Glomerular endothelial cell (primary cell): Measurements from ENCODE around the gene PILRA. TPM values are rescaled to one million over a fixed set of nuclear protein-coding genes. Genes with fewer than 3 reads are reported as not detected.
A peak's percentile ranks its signal among the peaks of the same experiment; 100 is the strongest.

ENCODE experiments used
- DNase-seq: peaks from one replicate; pipeline ENCODE4 v3.0.0-alpha.2; 2011; ENCODE audit warnings: low read depth, low spot score; ENCODE audit errors: extremely low read depth
- total RNA-seq: library from RNA; depleted of rRNA; stranded (reverse); fragments of >200 nt; gene quantifications from 2 replicates; pipeline ENCODE4 v1.2.3, GENCODE V29; 2015

Gene PILRA
- total RNA-seq, 1 donor from 2014 or later: 2.5 TPM

- DNase-seq: no peak
Observed at GRCh38 chr7:100406767-100407166, 33.5 kb downstream of the PILRA start.

DNA sequence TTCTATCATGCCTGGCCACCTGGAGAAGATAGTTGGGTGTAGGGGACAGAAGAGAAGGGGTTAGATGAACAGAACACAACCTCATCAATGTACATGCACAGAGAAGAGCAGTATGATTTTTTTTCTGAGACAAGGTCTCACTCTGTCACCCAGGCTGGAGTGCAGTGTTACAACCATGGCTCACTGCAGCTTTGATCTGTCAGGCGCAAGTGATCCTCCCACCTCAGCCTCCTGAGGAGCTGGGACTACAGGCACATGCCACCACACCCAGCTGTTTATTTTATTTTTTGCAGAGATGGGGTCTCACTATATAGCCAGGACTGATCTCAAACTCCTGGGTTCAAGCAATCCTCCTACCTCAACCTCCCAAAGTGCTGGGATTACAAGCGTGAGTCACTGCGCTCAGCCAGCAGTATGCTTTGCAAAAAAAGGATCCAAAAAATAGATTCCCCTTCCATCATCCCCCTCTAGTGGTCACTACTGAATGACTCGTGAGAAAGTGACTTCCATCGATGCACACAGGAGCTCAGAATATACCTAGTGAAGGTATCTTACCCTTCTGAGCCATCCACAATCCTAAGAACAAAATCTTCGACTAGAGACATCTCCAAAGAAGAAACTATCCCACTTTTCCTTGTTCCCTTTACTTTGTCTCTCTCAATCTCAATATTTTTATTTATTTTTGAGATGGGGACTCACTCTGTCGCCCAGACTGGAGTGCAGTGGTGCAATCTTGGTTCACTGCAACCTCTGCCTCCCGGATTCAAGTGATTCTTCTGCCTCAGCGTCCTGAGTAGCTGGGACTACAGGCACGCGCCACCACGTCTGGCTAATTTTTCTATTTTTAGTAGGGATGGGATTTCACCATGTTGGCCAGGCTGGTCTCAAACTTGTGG is 34.2 kb downstream of the PILRA start:
- DNase-seq: peak; percentile 22

DNA sequence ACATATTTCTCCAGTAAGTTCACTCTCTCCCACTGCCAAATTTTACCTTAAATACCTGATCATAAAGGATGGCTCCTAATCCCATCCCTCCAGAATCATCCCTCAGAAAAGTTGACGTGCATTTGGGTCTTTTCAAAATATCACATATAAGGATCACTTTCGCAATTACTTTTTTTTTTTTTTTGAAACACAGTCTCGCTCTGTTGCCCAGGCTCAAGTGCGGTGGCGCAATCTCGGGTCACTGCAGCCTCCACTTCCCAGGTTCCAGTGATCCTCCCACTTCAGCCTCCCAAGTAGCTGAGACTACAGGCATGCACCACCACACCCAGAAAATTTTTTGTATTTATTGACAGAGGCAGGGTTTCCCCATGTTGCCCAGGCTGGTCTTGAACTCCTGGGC is 37.8 kb downstream of the PILRA start:
- DNase-seq: no peak

DNA sequence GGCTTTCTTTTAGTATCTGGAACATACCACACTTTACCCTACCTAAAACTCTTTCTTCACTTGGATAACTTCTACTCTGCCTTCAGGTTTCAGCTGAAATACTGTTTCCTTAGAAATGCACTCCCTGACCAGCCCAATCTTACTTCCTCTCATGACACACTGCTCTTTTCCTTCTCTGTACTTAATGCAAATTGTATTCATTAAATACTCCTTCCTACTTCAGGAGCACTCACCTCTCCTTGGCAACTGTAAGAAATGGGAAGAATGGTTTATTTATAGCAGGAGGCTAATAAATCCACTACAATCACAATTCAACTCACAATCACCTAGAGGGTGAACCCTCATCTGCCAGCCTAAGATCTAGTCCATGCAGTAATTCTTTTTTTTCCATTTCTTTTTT is 40.1 kb downstream of the PILRA start:
- DNase-seq: no peak

DNA sequence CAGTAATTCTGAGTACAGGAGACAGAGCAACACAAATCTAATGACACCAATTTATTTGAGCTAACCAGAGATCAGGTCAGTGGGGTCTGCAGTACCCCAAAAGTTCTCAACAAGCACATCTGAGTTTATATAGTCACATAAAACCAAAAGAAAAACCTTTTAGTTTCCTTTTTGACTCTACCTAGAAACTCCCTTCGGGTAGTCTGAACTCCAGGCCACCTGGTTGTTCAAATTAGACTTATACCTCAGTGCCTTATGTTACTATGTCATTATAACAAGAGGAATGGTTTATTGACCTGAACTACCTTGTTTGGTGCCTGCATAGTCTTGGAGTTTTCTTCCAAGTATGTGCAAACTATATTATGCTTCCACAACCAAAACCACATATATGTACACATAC is 40.6 kb downstream of the PILRA start:
- DNase-seq: no peak

GRCh38 chr7:100415448-100415847 is 42.2 kb downstream of the PILRA start:
- no peak for DNase-seq

DNA sequence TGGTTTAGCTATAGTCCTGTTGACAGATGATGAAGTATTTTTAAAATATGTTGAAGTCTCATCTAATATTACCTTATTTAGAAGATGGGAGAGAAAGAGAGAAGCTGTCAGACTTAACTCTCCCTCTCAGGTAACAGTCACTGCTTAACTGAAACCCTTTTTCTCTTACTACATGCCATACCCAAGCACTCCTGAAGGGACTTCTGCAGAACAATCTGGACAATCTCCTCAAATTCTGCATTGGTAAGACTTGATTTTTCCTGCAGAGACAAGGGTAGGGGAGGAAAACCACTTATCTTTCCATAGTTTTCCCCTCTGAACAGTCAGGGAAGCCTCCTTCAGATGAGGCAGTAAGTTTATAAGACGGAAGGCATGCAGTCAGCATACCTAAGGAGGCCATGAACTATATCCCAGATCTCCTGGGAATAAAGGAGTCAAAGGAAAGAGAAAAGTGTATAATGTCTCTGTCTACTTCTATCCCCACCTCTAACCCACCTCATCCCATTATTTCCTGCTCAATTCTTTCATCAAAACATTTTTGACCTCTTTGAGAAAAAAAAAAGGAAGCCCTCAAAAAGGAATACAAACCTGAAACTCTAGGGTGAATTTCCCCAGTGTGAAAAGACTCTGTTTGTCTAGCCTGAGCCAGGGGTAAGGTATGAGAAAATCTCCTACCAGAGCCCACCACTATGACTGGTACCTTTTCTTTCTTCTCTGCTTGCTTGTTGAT is 45.8 kb downstream of the PILRA start:
- DNase-seq: no peak

DNA sequence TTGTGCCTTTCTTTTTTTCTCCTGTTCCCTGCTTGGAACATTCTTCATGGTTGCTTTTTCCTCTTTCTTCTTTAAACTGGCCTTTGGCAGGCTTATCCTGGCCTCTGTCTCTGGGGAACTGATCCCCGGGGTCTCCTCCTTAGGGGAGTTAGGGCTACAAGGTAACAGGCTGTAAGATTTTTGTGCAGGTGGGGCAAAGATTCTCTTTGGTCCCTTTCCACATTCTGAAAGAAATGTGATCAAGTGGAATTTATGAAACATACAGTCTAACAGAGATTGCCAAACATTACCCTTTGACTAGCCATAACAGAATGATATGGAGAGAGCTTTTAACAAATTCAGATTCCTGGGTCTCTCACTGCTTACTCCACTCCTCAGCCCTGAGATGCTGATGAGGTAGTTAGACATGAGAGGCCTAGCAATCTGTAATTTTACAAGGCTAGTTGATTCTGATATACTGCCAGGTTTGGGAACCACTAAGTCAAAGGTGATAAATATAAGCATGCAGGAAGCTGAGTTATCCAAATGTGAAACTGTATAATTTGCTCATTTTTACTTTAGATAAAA is 46.5 kb downstream of the PILRA start:
- DNase-seq: no peak

GRCh38 chr7:100423315-100423714 is 50.0 kb downstream of the PILRA start:
- no peak for DNase-seq

DNA sequence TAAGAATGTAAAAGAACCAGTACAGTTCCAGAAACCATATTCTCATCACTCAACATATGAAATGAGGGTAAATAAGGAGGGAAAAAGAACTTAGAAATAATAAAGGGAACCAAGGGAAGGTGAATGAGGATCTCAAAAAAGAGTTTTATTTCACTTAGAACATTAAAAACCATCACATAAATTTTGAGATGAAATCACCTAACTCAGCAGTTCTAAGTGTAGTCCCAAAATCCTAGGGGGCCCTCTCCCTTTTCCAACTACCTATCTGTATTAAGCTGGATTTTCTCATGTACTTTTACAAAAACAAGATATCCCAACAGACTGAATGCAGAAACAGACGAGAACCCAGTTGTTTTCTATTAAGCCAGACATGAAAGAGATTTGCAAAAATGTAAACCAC is 52.1 kb downstream of the PILRA start:
- DNase-seq: no peak

DNA sequence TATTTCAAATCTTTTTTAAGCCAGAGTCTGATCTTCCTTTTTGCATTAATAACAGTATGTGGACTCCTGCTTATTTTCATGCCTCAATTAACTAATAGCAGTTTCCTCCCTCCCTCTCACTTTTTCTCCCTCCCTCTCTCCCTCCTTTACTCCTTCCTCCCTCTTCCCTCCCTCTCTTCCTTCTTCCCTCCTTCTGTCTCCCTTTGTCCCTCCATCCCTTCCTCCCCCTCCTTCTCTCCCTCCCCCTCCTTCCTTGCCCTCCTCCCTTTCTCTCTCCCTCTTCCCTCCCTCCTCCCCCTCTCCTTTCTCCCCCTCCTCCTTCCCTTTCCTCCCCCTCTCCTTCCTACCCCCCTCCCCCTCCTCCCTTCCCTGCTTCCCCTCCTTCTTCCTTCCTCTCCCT is 53.2 kb downstream of the PILRA start:
- no peak for DNase-seq

GRCh38 chr7:100427762-100428198 is 54.5 kb downstream of the PILRA start:
- no peak for DNase-seq

DNA sequence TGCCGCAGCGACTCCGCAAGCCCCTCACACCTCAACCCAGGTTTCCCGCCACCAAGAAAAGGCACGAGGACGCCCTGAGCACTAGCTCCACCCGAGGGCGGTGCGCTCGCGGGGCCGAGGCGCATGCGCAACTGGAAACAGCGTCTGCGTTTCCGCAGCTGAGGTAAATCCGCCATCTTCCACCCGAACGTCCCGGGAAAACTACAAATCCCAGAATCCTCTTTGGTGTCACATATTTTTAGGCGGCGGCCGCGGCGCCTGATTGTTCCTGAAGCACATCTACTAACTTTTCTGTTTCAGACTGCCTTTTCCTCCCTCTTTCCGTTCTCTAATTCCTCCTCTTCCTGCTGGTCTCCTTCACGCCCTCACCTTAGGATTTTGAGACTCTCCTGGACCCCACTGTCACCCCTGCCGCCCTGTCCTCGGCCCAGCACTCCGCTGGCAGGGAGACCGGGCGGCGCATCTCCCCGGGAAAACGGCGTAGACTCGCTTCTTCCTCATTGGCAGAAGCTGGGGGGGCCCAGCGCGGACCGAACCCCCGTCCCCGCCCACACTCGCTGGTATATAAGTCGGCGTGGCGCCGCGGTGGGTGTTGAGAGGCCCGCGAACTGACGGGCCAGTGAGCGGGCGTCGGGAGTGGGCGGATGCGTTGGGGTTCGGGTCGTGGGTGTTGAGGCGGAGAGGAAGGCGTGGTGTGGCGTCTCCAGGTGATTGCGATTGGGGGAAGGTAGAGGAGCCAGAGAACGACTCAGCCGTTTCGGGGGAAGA is 55.1 kb downstream of the PILRA start, which contains the start of gene ZCWPW1:
Gene ZCWPW1, minus strand, starts transcription at position 505 of the 768 bp plus-strand sequence. CDS start 8,054 bp downstream, outside the sequence.
- DNase-seq: peak; percentile 87

DNA sequence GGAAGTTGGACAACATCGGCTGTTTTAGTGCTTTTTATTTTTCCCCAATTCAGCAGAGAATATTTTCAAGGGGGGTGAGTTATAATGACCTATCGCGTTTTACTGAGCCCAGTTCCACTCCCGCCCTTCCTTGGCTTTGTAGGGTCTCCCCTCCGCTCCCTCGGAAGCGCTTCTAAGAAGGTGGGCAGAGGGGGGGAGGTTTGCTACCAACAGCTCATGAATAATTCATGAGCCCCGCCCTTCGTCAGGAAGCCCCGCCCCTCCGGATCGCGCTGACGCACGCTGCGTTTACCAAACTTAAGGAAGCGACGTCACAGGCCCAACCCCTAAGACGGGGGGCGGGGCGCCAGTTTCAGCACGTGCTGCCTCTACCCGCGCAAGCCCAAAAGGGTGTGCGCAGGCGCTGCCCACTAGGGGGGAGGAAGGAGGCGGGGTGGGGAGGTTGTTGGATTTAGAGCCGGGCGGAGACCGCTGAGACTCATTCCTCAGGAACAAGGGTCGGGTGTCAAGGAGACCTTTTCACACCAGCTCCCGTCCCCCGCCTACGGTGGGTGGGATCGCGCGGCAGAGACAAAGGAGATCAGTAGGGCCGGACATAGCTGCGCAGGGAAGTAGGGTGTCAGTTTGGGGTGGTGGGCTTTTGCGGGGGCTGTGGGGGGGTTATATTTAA is 55.8 kb downstream of the PILRA start:
- peak; percentile 97 for DNase-seq

- DNase-seq: peak; percentile 55
Observed at GRCh38 chr7:100429637-100430492, 56.6 kb downstream of the PILRA start, which contains the start of gene MEPCE. Gene MEPCE, plus strand, starts transcription at chr7:100429831. Its CDS starts 188 bp downstream, at chr7:100430019.

DNA sequence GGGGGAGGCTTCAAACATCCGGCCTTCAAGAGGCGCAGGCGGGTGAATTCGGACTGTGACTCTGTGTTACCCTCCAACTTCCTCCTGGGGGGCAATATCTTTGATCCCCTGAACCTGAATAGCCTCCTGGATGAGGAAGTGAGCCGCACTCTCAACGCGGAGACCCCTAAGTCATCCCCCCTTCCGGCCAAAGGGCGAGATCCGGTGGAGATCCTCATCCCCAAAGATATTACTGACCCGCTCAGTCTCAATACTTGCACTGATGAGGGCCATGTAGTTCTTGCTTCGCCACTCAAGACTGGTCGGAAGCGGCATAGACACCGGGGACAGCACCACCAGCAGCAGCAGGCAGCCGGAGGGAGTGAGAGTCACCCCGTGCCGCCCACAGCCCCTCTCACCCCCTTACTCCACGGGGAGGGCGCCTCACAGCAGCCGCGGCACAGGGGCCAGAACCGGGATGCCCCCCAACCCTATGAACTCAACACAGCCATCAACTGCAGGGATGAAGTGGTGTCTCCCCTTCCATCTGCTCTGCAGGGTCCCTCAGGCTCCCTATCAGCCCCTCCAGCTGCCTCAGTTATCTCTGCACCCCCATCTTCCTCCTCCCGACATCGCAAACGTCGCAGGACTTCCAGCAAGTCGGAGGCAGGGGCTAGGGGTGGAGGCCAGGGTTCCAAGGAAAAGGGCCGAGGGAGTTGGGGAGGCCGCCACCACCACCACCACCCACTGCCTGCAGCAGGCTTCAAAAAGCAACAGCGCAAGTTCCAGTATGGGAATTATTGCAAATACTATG is 57.4 kb downstream of the PILRA start:
- DNase-seq: no peak

GRCh38 chr7:100431286-100431735 is 58.0 kb downstream of the PILRA start:
- no peak for DNase-seq

DNA sequence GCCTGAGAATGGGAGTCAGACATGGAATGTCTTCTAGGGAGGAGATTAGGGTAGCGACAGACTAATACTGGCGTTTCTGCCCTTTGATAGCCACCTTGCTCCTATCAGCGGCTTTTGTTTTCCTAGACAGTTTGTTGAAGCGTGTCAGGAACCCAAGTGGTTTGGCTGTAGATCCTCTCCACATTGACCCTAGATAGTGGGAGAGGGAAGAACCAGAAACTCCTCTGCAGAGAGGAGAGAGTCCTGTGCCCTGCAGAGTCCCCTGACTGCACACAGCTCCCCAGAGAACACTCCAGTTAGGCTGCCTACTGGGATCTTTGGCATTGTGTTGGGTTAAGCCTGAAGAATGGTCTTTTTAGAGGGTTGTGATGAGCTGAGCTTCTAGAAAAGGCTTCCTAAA is 58.8 kb downstream of the PILRA start:
- DNase-seq: no peak
